Superior temporal gyrus (tissue), 1 donor: Measurements from ENCODE around the gene BTBD7.
"Not testable (repeated sequence)": the region's sequence is repeated elsewhere in the genome, so short reads cannot be mapped to it uniquely, and the experiment has no call there.

ENCODE experiments used
- DNase-seq: peaks from one replicate; pipeline ENCODE4 v3.0.0-alpha.2; 2016; ENCODE audit errors: extremely low spot score

BTBD7 gene

GRCh38 chr14:93332853-93333630 lies at the start of gene BTBD7:
TSS of gene BTBD7 (minus strand) at chr14:93333036. CDS start at chr14:93296051, 36,985 bp downstream.
- DNase-seq = peak; percentile 95

GRCh38 chr14:93381644-93382043 lies 48.8 kb upstream of the BTBD7 start:
- no peak for DNase-seq

- no peak for DNase-seq
Observed at GRCh38 chr14:93379831-93380230, 47.0 kb upstream of the BTBD7 start.

DNA sequence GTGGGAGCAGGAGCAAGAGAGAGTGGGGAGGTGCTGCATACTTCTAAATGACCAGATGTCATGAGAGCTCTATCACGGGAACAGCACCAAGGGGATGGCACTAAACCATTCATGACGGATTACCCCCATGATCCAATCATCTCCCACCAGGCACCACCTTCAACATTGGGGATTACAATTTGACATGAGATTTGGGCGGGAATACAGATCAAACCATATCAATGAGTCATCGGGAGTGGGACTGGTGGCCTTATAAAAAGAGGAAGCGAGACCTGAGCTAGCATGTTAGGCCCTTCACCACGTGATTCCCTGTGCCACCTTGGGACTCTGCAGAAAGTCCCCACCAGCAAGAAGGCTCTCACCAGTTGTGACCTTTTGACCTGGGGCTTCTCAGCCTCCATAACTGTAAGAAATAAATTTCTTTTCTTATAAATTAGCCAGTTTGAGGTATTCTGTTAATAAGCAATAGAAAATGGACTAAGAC lies 42.9 kb upstream of the BTBD7 start:
- DNase-seq = no peak

DNA sequence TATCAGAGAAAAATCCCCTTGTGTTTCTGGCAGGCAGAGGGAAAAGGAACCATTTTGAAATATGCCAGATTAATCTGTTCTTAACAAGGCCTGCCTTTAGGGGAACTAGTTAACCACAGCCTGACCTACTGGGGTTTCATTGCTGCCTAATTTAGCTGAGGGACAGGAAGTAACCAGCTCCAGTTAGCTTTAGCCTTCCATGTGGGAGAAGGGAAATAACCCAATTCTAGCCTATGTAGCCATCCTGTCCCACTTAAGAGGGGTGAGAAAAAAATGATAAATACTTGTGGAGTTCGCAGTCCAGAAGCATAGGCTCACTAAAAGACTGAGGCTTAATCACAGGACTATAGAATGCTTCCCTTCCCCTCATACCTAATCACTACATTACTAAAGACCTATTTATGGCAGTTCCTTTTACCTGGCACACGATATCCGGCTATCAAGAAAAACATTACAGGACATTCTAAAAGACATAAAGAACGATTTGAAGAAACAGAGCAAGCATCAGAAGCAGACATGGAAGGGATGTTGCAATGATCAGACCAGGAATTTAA lies 37.0 kb upstream of the BTBD7 start:
- no peak for DNase-seq

- no peak for DNase-seq
Observed at GRCh38 chr14:93368996-93369712, 36.3 kb upstream of the BTBD7 start.

GRCh38 chr14:93354873-93355272 lies 22.0 kb upstream of the BTBD7 start:
- not testable (repeated sequence) for DNase-seq

GRCh38 chr14:93348292-93348691 lies 15.5 kb upstream of the BTBD7 start:
- DNase-seq = no peak

- no peak for DNase-seq
Observed at GRCh38 chr14:93347850-93348249, 15.0 kb upstream of the BTBD7 start.

- DNase-seq = no peak
Observed at GRCh38 chr14:93346926-93347721, 14.3 kb upstream of the BTBD7 start, which contains the start of gene COX8C. TSS of gene COX8C (plus strand) at chr14:93347182. CDS start at chr14:93347269, 87 bp downstream.

GRCh38 chr14:93343797-93344196 lies 11.0 kb upstream of the BTBD7 start:
- DNase-seq = no peak

DNA sequence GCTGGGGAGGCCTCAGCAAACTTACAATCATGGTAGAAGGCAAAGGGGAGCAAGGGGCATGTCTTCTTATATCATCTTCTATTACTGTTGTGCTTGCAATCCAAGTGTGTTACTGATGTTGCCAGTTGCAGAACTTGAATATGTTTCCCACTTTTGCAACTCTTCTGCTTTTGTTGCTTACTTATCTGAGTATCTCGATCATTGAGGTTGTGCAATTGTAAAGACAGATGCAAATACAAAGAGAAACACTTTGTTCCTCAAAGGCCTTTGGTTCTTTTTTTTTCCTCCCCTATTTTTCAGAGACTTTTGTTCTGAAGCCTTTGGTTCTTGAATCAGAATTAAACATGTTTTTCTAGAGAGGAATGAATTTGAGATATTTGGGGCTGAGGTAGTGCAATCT lies 10.4 kb upstream of the BTBD7 start:
- no peak for DNase-seq

GRCh38 chr14:93337884-93338283 lies 5.0 kb upstream of the BTBD7 start:
- no peak for DNase-seq

- no peak for DNase-seq
Observed at GRCh38 chr14:93337143-93337753, 4.4 kb upstream of the BTBD7 start.

DNA sequence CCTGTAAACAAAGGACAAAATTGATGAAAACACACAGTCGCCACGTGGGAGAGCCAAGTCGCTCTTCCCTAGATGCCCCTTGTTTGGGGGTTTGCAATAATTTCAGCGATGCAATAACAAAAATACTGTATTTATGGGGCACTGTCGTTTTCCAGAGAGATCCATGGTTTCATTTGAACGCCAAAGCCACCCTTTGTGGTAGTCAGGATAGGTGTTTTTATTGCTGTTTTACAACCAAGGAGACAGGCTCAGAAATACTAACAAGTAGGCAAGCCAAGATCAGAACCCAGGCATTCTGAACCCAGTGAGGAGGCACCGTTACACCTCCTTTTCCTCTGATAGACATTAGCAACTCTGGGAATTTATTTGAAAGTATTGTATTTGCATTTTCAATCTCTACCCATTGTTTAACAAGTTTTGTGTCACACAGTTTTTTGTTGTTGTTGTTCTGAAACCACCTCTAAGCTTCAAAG lies 831 bp upstream of the BTBD7 start:
- no peak for DNase-seq

DNA sequence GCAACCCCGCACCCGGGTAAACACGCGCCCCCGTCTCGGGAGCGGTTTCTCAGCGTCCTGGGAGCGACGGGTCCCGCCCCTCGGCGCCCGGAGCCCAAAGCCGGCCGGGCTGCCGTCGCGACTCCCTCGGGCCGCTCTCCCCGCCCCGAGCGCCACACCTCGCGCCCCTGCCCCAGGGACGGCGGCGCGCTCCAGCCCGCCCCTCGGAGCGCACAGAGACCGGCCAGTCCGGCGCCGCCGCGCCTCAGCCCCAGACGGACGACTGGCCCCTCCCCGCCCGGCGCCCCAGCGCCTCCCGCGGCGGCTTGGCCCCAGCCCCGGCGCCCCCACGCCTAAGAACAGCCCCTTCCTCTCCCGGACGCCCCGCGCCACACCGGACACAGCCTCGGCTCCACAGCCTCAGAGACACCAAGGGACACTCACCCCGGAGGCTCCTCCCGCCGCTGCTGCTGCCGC lies 411 bp downstream of the BTBD7 start:
- DNase-seq = peak; percentile 32

DNA sequence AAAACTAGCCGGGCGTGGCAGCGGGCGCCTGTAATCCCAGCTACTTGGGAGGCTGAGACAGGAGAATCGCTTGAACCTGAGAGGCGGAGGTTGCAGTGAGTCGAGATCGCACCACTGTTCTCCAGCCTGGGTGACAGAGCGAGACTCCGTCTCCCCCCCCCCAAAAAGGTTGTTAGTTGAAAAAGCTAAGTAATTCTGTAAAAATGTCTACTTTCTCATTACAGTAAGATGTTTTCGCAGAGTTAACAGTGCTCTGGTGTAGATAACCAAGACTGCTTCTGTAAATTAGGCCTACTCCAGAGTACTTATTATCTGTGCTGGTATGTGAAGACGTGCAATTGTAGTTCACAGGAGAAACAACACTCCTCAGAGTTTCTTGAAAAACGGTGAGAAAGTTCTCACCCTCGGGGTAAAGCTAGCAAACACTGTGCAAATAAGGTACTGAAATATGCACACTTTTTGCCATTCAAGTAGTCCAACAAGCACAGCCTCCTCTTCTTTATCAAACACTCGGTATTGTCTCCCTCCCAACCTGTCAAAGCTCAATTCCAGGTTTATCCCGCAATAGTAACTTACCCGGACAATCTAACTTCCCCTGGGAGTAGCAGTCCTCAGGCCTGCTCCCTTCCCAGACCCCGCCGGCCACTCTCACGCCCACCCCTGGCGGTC lies 974 bp downstream of the BTBD7 start:
- DNase-seq = peak; percentile 36

DNA sequence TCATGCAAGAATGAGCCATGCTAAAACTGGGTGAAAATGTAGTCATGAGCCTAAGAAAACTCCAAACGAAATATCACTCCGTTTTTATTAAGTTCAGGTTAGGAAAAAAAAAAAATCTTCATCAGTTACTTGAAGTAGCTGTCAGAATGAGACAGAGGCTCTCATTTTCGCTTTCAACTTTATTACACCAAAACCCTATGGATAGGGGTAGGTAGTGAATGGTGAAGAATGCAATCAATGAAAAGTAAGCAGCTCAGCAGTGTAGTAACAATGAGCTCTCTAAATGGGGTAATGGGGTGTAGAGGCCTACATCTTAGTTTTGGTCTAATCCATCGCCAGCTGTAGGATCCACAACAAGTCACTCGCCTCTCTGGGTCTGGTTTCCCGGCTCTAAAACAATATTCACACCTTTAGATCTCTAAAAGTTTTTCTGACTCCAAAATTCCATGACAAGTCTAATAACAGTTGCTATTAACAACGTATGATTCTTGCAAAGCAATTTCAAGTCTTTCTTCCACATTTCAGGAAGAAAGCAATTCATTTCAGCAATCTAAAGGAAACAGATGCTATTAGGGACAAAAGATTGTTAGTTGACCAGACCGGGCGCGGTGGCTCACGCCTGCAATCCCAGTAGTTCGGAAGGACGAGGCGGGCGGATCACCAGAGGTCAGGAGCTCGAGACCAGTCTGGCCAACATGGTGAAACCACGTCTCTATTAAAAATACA lies 1.7 kb downstream of the BTBD7 start:
- DNase-seq = no peak

- no peak for DNase-seq
Observed at GRCh38 chr14:93330609-93331000, 2.2 kb downstream of the BTBD7 start.
